CD1c-positive myeloid dendritic cell (primary cell): Measurements from ENCODE around the gene ADPRHL1.
A peak's percentile ranks its signal among the peaks of the same experiment; 100 is the strongest.
"Not testable (repeated sequence)": the region's sequence is repeated elsewhere in the genome, so short reads cannot be mapped to it uniquely, and the experiment has no call there.

ENCODE experiments used
- DNase-seq: peaks from one replicate; pipeline ENCODE4 v3.0.0-alpha.2; 2016; ENCODE audit errors: extremely low spot score

Gene ADPRHL1

GRCh38 chr13:113479179-113479578, 25.9 kb upstream of the ADPRHL1 start:
- DNase-seq: no peak

DNA sequence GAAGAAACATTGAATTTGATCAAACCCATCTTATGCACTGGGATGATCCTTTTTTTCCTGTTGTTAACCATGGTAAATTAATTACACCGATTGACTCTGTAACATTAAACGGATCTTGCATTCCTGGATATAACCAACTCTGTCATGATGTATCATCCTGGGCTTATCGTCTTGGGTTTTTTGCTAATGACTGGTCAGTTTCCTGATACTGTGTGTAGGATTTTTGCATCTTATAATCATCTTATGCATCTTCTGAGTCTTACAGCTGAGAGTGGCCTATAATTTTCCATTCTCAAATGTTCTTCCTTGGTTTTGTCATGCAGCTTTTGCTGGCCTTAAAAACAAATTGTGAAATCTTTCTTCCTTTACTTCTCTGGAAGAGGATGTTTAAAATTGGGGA, 24.4 kb upstream of the ADPRHL1 start:
- no peak for DNase-seq

GRCh38 chr13:113476811-113477210, 23.5 kb upstream of the ADPRHL1 start:
- no peak for DNase-seq

DNA sequence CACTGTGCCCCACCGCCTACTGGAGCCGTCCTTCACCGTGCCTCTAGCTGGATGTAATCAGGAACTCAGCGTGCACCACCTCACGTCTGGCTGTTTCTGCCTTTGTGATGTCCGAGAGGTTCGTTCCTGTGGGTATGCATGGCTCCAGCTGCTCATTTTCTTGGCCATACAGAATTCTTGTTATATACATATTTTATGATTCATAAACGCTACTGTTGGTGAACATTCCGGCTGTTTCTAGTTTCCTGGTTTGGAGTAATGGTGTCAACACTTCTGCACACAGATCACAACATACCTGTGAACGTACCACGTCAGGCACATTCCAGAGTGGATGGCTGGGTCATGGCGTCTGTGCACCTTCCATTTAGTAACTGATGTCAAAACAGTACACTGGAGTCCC, 22.6 kb upstream of the ADPRHL1 start:
- DNase-seq: no peak

GRCh38 chr13:113475280-113475679, 22.0 kb upstream of the ADPRHL1 start:
- no peak for DNase-seq

GRCh38 chr13:113474179-113474578, 20.9 kb upstream of the ADPRHL1 start:
- DNase-seq: peak; percentile 70

GRCh38 chr13:113472355-113473025, 19.2 kb upstream of the ADPRHL1 start:
- no peak for DNase-seq

GRCh38 chr13:113471844-113472243, 18.6 kb upstream of the ADPRHL1 start:
- DNase-seq: no peak

DNA sequence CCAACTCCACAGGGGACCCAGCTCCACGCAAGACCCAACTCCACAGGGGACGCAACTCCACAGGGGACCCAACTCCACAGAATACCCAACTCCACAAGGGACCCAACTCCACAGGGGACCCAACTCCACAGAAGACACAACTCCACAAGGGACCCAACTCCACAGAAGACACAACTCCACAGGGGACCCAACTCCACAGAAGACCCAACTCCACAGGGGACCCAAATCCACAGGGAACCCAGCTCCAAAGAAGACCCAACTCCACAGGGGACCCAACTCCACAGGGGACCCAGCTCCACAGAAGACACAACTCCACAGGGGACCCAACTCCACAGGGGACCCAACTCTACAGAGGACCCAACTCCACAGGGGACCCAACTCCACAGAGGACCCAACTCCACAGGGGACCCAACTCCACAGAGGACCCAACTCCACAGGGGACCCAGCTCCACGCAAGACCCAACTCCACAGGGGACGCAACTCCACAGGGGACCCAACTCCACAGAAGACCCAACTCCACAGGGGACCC, 17.4 kb upstream of the ADPRHL1 start:
- not testable (repeated sequence) for DNase-seq

DNA sequence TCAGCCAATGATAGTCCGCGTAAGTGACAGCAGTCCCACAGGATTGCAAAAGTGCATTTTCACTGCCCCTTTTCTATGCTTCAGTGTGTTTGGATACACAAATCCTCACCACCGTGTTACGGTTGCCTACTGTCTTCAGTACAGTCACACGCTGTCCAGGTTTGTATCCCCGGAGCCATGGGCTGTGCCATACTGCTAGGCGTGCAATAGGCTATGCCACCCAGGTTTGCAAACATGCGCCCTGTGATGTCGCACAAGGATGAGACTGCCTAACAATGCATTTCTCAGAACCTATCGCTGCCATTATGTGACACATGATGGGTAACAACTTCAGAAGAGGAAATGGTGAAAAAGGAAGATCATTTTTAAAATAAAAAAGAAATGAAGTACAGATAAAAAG, 16.8 kb upstream of the ADPRHL1 start:
- DNase-seq: no peak

GRCh38 chr13:113469582-113469981, 16.3 kb upstream of the ADPRHL1 start:
- no peak for DNase-seq

- DNase-seq: no peak
Observed at GRCh38 chr13:113468472-113469201, 15.3 kb upstream of the ADPRHL1 start.

DNA sequence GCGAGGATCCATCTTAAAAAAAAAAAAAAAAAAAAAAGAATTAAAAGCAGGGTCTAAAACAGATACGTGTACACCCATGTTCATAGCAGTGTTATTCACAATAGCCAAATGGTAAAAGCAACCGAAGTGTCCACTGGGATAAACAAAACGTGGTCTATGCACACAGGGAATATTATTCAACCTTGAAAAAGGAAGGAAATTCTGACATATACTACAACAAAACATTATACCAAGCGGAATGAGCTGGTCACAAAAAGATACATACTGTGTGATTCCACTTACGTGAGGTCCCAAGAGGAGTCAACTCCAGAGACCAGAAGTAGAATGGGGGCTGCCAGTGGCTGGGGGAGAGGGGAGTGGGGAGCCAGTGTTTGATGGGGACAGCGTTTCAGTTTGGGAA, 14.7 kb upstream of the ADPRHL1 start:
- no peak for DNase-seq

- DNase-seq: no peak
Observed at GRCh38 chr13:113466383-113466782, 13.1 kb upstream of the ADPRHL1 start.

DNA sequence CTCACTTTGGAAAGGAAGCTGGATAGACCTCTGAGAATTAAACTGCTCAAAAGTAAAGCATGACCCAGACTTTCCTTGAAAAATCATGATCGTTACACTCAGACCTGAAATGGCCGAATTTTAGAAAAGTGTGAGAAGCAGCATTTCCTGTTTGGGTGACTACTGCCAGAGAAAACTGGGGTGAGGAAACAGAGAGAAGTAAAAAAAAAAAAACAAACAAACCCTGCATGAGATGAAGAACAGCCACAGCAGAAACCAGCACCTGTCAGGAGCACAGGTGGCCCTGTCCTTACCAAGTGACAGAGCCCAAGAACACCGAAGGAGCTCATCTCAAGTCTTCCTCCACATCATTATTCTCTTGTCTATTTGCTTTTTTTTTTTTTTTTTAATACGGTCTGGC, 12.0 kb upstream of the ADPRHL1 start:
- DNase-seq: no peak

- no peak for DNase-seq
Observed at GRCh38 chr13:113464476-113464875, 11.2 kb upstream of the ADPRHL1 start.

- no peak for DNase-seq
Observed at GRCh38 chr13:113461022-113461751, 7.9 kb upstream of the ADPRHL1 start.

GRCh38 chr13:113460599-113460998, 7.3 kb upstream of the ADPRHL1 start:
- no peak for DNase-seq

DNA sequence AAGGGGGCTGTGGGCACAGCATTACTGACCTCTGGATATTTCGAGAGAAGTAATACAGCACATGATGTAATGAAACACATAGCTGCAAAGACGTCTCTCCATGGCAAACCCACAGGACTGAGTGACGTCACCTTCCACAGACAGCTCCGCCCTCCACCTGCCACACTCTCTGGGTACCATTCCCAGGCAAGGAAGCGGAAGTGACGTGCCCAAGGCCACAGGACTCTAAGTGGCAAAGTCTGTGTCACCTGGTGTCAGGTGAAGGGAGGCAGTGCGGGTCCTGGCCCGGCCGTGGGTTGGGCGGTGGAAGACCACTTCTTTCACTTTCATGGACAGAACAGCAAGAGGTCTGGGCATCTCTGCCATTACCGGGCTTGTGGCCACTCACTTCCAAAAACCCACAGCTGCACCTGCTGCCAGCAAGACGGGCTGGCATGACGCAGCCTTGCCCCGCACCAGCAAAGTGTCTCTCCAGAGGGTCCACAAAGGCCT, 6.8 kb upstream of the ADPRHL1 start:
- no peak for DNase-seq

DNA sequence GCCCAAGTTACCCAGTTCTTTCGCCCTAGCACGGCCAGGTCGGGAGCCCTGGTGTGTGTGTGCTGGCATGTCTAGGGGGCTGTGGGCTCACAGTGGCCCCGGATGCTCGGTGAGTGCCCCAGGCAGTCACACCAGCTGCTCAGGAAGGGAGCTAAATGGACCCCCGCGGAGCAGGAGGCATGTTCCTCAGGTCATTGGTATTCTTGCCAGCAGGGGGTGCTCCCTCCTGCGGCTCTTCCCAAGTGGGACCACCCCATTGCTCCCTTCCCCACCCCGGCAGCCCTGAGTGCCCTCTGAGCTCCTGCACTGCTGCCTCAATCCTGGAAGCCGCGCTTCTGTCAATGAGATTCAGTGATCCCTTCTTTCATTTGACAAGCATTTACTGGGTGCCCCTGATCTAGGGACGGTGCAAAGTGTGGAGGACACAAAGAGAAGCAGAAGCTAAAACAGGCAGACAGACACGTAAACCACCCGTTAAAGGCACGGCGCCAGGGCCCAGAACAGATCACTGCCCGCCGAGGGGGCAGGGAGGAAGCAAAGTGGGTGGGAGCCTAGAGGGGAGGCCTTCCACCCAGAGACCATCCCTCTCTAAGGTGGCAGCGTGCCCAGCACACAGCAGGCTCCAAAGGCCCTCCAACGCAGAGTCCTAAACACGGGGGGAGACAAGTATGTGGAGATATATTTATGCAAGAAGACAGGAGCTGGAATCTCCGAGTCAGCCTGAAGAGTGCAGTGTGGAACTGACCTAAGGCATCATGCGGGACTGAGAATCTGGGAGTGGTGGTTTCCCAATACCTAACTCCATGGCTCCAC, 5.2 kb upstream of the ADPRHL1 start:
- DNase-seq: no peak

- no peak for DNase-seq
Observed at GRCh38 chr13:113457510-113457909, 4.2 kb upstream of the ADPRHL1 start.
